Liver (tissue), 3 donors: ENCODE measurements around the gene TMEM35B.

ENCODE experiments used
- EGR1 ChIP-seq, 2 donors: IDR thresholded peaks; 2 replicates each; pipeline ENCODE4 v1.6.1; 2016 to 2018; ENCODE audit warnings: antibody characterized with exemption in 2 of 2, low read depth in 2 of 2
- FOXA1 ChIP-seq: IDR thresholded peaks from 2 replicates; pipeline ENCODE4 v1.6.1; 2016; ENCODE audit warnings: antibody characterized with exemption
- GABPA ChIP-seq, 2 donors: IDR thresholded peaks in 1 of 2; conservative IDR thresholded peaks in 1 of 2; 2 replicates each; pipeline ENCODE4 v1.6.1; 2016; ENCODE audit warnings: antibody characterized with exemption in 2 of 2, mild to moderate bottlenecking in 1 of 2, moderate library complexity in 1 of 2
- HNF4G ChIP-seq: IDR thresholded peaks from 2 replicates; pipeline ENCODE4 v1.6.1; 2016; ENCODE audit warnings: antibody characterized with exemption
- JUND ChIP-seq, 2 donors: IDR thresholded peaks; 2 replicates each; pipeline ENCODE4 v1.6.1; 2016; ENCODE audit warnings: antibody characterized with exemption in 2 of 2
- RXRA ChIP-seq, 2 donors: IDR thresholded peaks; 2 replicates each; pipeline ENCODE4 v1.6.1; 2017 to 2018; ENCODE audit warnings: antibody characterized with exemption in 2 of 2, mild to moderate bottlenecking in 1 of 2
- SP1 ChIP-seq: IDR thresholded peaks from 2 replicates; pipeline ENCODE4 v1.6.1; 2018; ENCODE audit warnings: antibody characterized with exemption, mild to moderate bottlenecking
- TAF1 ChIP-seq: conservative IDR thresholded peaks from 2 replicates; pipeline ENCODE4 v1.6.1; 2016; ENCODE audit warnings: antibody characterized with exemption, mild to moderate bottlenecking
- YY1 ChIP-seq: IDR thresholded peaks from 2 replicates; pipeline ENCODE4 v1.6.1; 2016; ENCODE audit warnings: antibody characterized with exemption, mild to moderate bottlenecking
- TF ChIP-seq, protein P1 (sequence below): fragments of 150-350 bp; IDR thresholded peaks from 2 replicates; pipeline ENCODE4 v1.5.1; 2017; ENCODE audit warnings: improper control_type of control experiment, low read depth, low read length; ENCODE audit not compliant: missing input control
- TF ChIP-seq, protein P2 (sequence below): IDR thresholded peaks from 2 replicates; pipeline ENCODE4 v1.6.1; 2016; ENCODE audit warnings: antibody characterized with exemption, mild to moderate bottlenecking
- TF ChIP-seq, protein P3 (sequence below): IDR thresholded peaks from 2 replicates; pipeline ENCODE4 v1.6.1; 2016; ENCODE audit warnings: antibody characterized with exemption
- TF ChIP-seq, protein P4 (sequence below): IDR thresholded peaks from 2 replicates; pipeline ENCODE4 v1.6.1; 2016; ENCODE audit warnings: antibody characterized with exemption
- donor health status: healthy.
- donor health status: healthy.

DNA sequence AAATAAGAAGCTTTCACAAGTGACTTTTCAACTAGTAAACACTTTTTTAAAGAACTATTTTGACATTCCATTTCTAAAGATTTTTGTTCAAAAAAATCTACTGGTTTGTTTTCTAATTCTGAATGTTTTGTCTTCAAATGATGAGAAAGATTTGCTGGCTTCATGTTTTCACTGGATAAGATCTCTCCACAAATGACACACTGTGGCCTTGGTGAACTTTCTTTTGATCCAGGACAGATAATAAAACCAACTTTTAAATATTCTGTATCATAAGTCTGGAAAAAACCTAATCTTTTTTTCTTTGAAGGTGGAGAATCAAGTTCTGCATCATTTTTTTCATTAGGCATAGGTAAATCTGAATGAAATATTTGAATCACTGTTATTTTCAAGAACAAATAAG, 3.4 kb upstream of the TMEM35B start:
- TF ChIP-seq, protein P1, sequence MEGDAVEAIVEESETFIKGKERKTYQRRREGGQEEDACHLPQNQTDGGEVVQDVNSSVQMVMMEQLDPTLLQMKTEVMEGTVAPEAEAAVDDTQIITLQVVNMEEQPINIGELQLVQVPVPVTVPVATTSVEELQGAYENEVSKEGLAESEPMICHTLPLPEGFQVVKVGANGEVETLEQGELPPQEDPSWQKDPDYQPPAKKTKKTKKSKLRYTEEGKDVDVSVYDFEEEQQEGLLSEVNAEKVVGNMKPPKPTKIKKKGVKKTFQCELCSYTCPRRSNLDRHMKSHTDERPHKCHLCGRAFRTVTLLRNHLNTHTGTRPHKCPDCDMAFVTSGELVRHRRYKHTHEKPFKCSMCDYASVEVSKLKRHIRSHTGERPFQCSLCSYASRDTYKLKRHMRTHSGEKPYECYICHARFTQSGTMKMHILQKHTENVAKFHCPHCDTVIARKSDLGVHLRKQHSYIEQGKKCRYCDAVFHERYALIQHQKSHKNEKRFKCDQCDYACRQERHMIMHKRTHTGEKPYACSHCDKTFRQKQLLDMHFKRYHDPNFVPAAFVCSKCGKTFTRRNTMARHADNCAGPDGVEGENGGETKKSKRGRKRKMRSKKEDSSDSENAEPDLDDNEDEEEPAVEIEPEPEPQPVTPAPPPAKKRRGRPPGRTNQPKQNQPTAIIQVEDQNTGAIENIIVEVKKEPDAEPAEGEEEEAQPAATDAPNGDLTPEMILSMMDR: no peak
- no peak for TF ChIP-seq YY1
- no peak for TF ChIP-seq FOXA1
- TF ChIP-seq RXRA (IDR thresholded peaks at IDR 0.05): no peak
- TF ChIP-seq, protein P2, sequence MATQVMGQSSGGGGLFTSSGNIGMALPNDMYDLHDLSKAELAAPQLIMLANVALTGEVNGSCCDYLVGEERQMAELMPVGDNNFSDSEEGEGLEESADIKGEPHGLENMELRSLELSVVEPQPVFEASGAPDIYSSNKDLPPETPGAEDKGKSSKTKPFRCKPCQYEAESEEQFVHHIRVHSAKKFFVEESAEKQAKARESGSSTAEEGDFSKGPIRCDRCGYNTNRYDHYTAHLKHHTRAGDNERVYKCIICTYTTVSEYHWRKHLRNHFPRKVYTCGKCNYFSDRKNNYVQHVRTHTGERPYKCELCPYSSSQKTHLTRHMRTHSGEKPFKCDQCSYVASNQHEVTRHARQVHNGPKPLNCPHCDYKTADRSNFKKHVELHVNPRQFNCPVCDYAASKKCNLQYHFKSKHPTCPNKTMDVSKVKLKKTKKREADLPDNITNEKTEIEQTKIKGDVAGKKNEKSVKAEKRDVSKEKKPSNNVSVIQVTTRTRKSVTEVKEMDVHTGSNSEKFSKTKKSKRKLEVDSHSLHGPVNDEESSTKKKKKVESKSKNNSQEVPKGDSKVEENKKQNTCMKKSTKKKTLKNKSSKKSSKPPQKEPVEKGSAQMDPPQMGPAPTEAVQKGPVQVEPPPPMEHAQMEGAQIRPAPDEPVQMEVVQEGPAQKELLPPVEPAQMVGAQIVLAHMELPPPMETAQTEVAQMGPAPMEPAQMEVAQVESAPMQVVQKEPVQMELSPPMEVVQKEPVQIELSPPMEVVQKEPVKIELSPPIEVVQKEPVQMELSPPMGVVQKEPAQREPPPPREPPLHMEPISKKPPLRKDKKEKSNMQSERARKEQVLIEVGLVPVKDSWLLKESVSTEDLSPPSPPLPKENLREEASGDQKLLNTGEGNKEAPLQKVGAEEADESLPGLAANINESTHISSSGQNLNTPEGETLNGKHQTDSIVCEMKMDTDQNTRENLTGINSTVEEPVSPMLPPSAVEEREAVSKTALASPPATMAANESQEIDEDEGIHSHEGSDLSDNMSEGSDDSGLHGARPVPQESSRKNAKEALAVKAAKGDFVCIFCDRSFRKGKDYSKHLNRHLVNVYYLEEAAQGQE: no peak
- no peak for TF ChIP-seq EGR1 (IDR thresholded peaks at IDR 0.05; ENCODE audit: low read depth in 2 of 2)
- TF ChIP-seq, protein P3, sequence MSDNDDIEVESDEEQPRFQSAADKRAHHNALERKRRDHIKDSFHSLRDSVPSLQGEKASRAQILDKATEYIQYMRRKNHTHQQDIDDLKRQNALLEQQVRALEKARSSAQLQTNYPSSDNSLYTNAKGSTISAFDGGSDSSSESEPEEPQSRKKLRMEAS: no peak
- TF ChIP-seq HNF4G: no peak
- no peak for TF ChIP-seq GABPA (IDR thresholded peaks at IDR 0.05 in 1 of 2, conservative IDR thresholded peaks at IDR 0.05 in 1 of 2)
- TF ChIP-seq JUND (IDR thresholded peaks at IDR 0.05): no peak
- TF ChIP-seq SP1: no peak
- TF ChIP-seq, protein P4, sequence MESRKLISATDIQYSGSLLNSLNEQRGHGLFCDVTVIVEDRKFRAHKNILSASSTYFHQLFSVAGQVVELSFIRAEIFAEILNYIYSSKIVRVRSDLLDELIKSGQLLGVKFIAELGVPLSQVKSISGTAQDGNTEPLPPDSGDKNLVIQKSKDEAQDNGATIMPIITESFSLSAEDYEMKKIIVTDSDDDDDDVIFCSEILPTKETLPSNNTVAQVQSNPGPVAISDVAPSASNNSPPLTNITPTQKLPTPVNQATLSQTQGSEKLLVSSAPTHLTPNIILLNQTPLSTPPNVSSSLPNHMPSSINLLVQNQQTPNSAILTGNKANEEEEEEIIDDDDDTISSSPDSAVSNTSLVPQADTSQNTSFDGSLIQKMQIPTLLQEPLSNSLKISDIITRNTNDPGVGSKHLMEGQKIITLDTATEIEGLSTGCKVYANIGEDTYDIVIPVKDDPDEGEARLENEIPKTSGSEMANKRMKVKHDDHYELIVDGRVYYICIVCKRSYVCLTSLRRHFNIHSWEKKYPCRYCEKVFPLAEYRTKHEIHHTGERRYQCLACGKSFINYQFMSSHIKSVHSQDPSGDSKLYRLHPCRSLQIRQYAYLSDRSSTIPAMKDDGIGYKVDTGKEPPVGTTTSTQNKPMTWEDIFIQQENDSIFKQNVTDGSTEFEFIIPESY: no peak
- no peak for TF ChIP-seq TAF1
